Liver (tissue), 9 donors: Measurements from ENCODE around the gene SMARCC1. TPM values are rescaled to one million over a fixed set of nuclear protein-coding genes. Genes with fewer than 3 reads are reported as not detected.

ENCODE experiments used
- DNase-seq: peaks from one replicate; pipeline ENCODE4 v3.0.0-alpha.2; 2017; ENCODE audit warnings: low spot score
- H3K27ac ChIP-seq, 2 donors: one replicate each; pipeline ENCODE4 v1.7.0; 2013; ENCODE audit warnings: inconsistent platforms in 2 of 2, low read length in 2 of 2, control low read depth in 1 of 2, low read depth in 1 of 2, mild to moderate bottlenecking in 1 of 2
- H3K27me3 ChIP-seq, 4 donors: one replicate each; pipeline versions ENCODE4 v1.6.1 to v1.7.0; 2013; ENCODE audit warnings: low read length in 3 of 4, inconsistent platforms in 1 of 4, mild to moderate bottlenecking in 1 of 4, moderate library complexity in 1 of 4; ENCODE audit not compliant: control insufficient read depth in 4 of 4, insufficient read depth in 4 of 4
- H3K36me3 ChIP-seq, 4 donors: one replicate each; pipeline versions ENCODE4 v1.6.1 to v1.7.0; 2013; ENCODE audit warnings: low read length in 3 of 4, mild to moderate bottlenecking in 3 of 4, low read depth in 1 of 4, moderate library complexity in 1 of 4; ENCODE audit not compliant: control insufficient read depth in 4 of 4, insufficient read depth in 3 of 4
- H3K4me1 ChIP-seq, 4 donors: one replicate each; pipeline versions ENCODE4 v1.6.1 to v1.7.0; 2013; ENCODE audit warnings: low read length in 3 of 4, mild to moderate bottlenecking in 3 of 4, moderate library complexity in 1 of 4; ENCODE audit not compliant: control insufficient read depth in 4 of 4, insufficient read depth in 4 of 4
- H3K4me3 ChIP-seq, 3 donors: one replicate each; pipeline versions ENCODE4 v1.6.1 to v1.7.0; 2013; ENCODE audit warnings: low read length in 3 of 3, control low read depth in 1 of 3, low read depth in 1 of 3, mild to moderate bottlenecking in 1 of 3
- H3K9ac ChIP-seq, 2 donors: one replicate each; pipeline ENCODE4 v1.7.0; 2013; ENCODE audit warnings: low read length in 2 of 2, mild to moderate bottlenecking in 2 of 2, moderate library complexity in 2 of 2, control low read depth in 1 of 2, low read depth in 1 of 2
- H3K9me3 ChIP-seq, 4 donors: one replicate each; pipeline versions ENCODE4 v1.6.1 to v1.7.0; 2013; ENCODE audit warnings: low read length in 3 of 4; ENCODE audit not compliant: control insufficient read depth in 4 of 4
- ATF3 ChIP-seq: IDR thresholded peaks from 2 replicates; pipeline ENCODE4 v1.6.1; 2016; ENCODE audit warnings: antibody characterized with exemption
- EGR1 ChIP-seq, 2 donors: IDR thresholded peaks; 2 replicates each; pipeline ENCODE4 v1.6.1; 2016 to 2018; ENCODE audit warnings: antibody characterized with exemption in 2 of 2, low read depth in 2 of 2
- FOXA1 ChIP-seq: IDR thresholded peaks from 2 replicates; pipeline ENCODE4 v1.6.1; 2016; ENCODE audit warnings: antibody characterized with exemption
- FOXA2 ChIP-seq: IDR thresholded peaks from 2 replicates; pipeline ENCODE4 v1.6.1; 2016; ENCODE audit warnings: antibody characterized with exemption
- GABPA ChIP-seq, 2 donors: IDR thresholded peaks in 1 of 2; conservative IDR thresholded peaks in 1 of 2; 2 replicates each; pipeline ENCODE4 v1.6.1; 2016; ENCODE audit warnings: antibody characterized with exemption in 2 of 2, mild to moderate bottlenecking in 1 of 2, moderate library complexity in 1 of 2
- HNF4A ChIP-seq, 2 donors: conservative IDR thresholded peaks; 2 replicates each; pipeline ENCODE4 v1.6.1; 2016; ENCODE audit warnings: antibody characterized with exemption in 2 of 2, mild to moderate bottlenecking in 2 of 2
- HNF4G ChIP-seq: IDR thresholded peaks from 2 replicates; pipeline ENCODE4 v1.6.1; 2016; ENCODE audit warnings: antibody characterized with exemption
- JUND ChIP-seq, 2 donors: IDR thresholded peaks; 2 replicates each; pipeline ENCODE4 v1.6.1; 2016; ENCODE audit warnings: antibody characterized with exemption in 2 of 2
- MAX ChIP-seq: IDR thresholded peaks from 2 replicates; pipeline ENCODE4 v1.6.1; 2016; ENCODE audit warnings: antibody characterized with exemption
- NR2F2 ChIP-seq: IDR thresholded peaks from 2 replicates; pipeline ENCODE4 v1.6.1; 2016; ENCODE audit warnings: antibody characterized with exemption
- RAD21 ChIP-seq, 2 donors: IDR thresholded peaks; 2 replicates each; pipeline ENCODE4 v1.6.1; 2016; ENCODE audit warnings: antibody characterized with exemption in 2 of 2, mild to moderate bottlenecking in 2 of 2
- REST ChIP-seq: IDR thresholded peaks from 2 replicates; pipeline ENCODE4 v1.6.1; 2016; ENCODE audit warnings: antibody characterized with exemption, mild to moderate bottlenecking
- RXRA ChIP-seq, 2 donors: IDR thresholded peaks; 2 replicates each; pipeline ENCODE4 v1.6.1; 2017 to 2018; ENCODE audit warnings: antibody characterized with exemption in 2 of 2, mild to moderate bottlenecking in 1 of 2
- SP1 ChIP-seq: IDR thresholded peaks from 2 replicates; pipeline ENCODE4 v1.6.1; 2018; ENCODE audit warnings: antibody characterized with exemption, mild to moderate bottlenecking
- TAF1 ChIP-seq: conservative IDR thresholded peaks from 2 replicates; pipeline ENCODE4 v1.6.1; 2016; ENCODE audit warnings: antibody characterized with exemption, mild to moderate bottlenecking
- YY1 ChIP-seq: IDR thresholded peaks from 2 replicates; pipeline ENCODE4 v1.6.1; 2016; ENCODE audit warnings: antibody characterized with exemption, mild to moderate bottlenecking
- polyA plus RNA-seq, 2 donors: library from polyadenylated mRNA; stranded (reverse) in 1 of 2; unstranded in 1 of 2; fragments of 200-250 nt in 1 of 2; fragments of >200 nt in 1 of 2; fragmentation: Nextera tagmentation in 1 of 2; extraction: Ambion mirVana in 1 of 2; gene quantifications; one replicate each; pipeline versions ENCODE4 v1.2.1 to v1.2.3, GENCODE V29; 2013 to 2015
- total RNA-seq, 2 donors: library from RNA; depleted of rRNA; stranded (reverse); fragments of >200 nt; gene quantifications; one replicate each; pipeline ENCODE4 v1.2.3, GENCODE V29; 2014
- TF ChIP-seq, protein P1 (sequence below): IDR thresholded peaks from 2 replicates; pipeline ENCODE4 v1.6.1; 2016; ENCODE audit warnings: antibody characterized with exemption
- TF ChIP-seq, protein P2 (sequence below): fragments of 150-350 bp; IDR thresholded peaks from 2 replicates; pipeline ENCODE4 v1.5.1; 2017; ENCODE audit warnings: improper control_type of control experiment, low read depth, low read length; ENCODE audit not compliant: missing input control
- donor health status: healthy.
- donor health status: healthy.
- donor health status: healthy.
- donor health status: healthy.
- donor health status: healthy.

The SMARCC1 gene
- total and polyA plus RNA-seq, 4 donors = 6.6 to 19.8 (median 12.6) TPM

DNA sequence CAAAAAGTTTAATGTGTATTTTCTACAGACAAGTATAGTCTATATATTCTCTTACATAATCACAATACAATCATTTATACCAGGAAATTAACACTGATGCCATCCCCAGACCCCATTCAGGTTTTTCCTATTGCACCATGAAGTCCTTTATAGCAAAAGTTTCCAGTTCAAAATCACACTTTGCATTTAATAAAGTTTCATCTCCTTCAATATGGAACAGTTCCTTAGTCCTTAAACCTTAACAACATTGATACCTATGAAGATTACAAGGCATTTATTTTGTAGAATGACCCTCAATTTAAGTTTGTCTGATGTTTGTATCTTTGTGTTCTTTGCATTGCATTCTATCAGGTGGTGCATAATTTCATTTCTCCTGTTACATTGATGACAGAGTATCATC, 2.0 kb upstream of the SMARCC1 start:
- TF ChIP-seq FOXA2 = no peak
- TF ChIP-seq EGR1 (IDR thresholded peaks at IDR 0.05; ENCODE audit: low read depth in 2 of 2) = no peak
- no peak for TF ChIP-seq ATF3
- no peak for TF ChIP-seq HNF4A (conservative IDR thresholded peaks at IDR 0.05)
- no peak for TF ChIP-seq JUND (IDR thresholded peaks at IDR 0.05)
- TF ChIP-seq, protein P1, sequence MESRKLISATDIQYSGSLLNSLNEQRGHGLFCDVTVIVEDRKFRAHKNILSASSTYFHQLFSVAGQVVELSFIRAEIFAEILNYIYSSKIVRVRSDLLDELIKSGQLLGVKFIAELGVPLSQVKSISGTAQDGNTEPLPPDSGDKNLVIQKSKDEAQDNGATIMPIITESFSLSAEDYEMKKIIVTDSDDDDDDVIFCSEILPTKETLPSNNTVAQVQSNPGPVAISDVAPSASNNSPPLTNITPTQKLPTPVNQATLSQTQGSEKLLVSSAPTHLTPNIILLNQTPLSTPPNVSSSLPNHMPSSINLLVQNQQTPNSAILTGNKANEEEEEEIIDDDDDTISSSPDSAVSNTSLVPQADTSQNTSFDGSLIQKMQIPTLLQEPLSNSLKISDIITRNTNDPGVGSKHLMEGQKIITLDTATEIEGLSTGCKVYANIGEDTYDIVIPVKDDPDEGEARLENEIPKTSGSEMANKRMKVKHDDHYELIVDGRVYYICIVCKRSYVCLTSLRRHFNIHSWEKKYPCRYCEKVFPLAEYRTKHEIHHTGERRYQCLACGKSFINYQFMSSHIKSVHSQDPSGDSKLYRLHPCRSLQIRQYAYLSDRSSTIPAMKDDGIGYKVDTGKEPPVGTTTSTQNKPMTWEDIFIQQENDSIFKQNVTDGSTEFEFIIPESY = no peak
- TF ChIP-seq GABPA (IDR thresholded peaks at IDR 0.05 in 1 of 2, conservative IDR thresholded peaks at IDR 0.05 in 1 of 2) = no peak
- TF ChIP-seq FOXA1 = no peak
- TF ChIP-seq NR2F2 = no peak
- no peak for TF ChIP-seq REST
- no peak for TF ChIP-seq TAF1
- TF ChIP-seq, protein P2, sequence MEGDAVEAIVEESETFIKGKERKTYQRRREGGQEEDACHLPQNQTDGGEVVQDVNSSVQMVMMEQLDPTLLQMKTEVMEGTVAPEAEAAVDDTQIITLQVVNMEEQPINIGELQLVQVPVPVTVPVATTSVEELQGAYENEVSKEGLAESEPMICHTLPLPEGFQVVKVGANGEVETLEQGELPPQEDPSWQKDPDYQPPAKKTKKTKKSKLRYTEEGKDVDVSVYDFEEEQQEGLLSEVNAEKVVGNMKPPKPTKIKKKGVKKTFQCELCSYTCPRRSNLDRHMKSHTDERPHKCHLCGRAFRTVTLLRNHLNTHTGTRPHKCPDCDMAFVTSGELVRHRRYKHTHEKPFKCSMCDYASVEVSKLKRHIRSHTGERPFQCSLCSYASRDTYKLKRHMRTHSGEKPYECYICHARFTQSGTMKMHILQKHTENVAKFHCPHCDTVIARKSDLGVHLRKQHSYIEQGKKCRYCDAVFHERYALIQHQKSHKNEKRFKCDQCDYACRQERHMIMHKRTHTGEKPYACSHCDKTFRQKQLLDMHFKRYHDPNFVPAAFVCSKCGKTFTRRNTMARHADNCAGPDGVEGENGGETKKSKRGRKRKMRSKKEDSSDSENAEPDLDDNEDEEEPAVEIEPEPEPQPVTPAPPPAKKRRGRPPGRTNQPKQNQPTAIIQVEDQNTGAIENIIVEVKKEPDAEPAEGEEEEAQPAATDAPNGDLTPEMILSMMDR = no peak
- TF ChIP-seq MAX = no peak
- no peak for TF ChIP-seq RXRA (IDR thresholded peaks at IDR 0.05)
- TF ChIP-seq YY1 = no peak
- no peak for TF ChIP-seq HNF4G
- TF ChIP-seq SP1 = no peak
- no peak for TF ChIP-seq RAD21 (IDR thresholded peaks at IDR 0.05)
- H3K36me3 ChIP-seq = no peaks in the 10 kb centered on the region

More for the DNA sequence above, 2.0 kb upstream of the SMARCC1 start:
- no peak for DNase-seq
- Histone ChIP-seq H3K4me1 (peaks cover 6 to 27% (median 14%) of the 10 kb centered on the region in 4 donors), H3K9ac (no peak overlapping the region), H3K27ac (no peak overlapping the region), H3K4me3 (no peak overlapping the region), H3K9me3 (no peaks in the 10 kb centered on the region), H3K27me3 (no peaks in the 10 kb centered on the region)
